ENCODE results near the gene CXCL17. TPM values are rescaled to one million over a fixed set of nuclear protein-coding genes. Genes with fewer than 3 reads are reported as not detected.
"Not testable (repeated sequence)": the region's sequence is repeated elsewhere in the genome, so short reads cannot be mapped to it uniquely, and the experiment has no call there.

Gene CXCL17, protein sequence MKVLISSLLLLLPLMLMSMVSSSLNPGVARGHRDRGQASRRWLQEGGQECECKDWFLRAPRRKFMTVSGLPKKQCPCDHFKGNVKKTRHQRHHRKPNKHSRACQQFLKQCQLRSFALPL
- total RNA-seq, result 150 TPM
- long read RNA-seq, transcript CXCL17-202 (4 exons, 1,172 nt), result major isoform, 55 of 58 reads
- long read RNA-seq, partial matches to known transcripts, result 1 of 58 reads
- long read RNA-seq, other reads (novel, unspliced or antisense), result 2 of 58 reads

GRCh38 chr19:42442833-42443232 is at the start of gene CXCL17:
Gene CXCL17, minus strand, starts transcription at chr19:42442946. Its CDS starts 114 bp downstream, at chr19:42442832.
- Histone ChIP-seq H3K4me3 (peak within 1 kb of the TSS; percentile 43), H3K36me3 (no peaks in the 10 kb centered on the region), H3K27me3 (no peaks in the 10 kb centered on the region), H3K9me3 (no peaks in the 10 kb centered on the region), H3K27ac (peak within 1 kb of the TSS; percentile 74), H3K4me1 (peaks cover 18% of the 10 kb centered on the region)
- peak; percentile 56 for ATAC-seq
- no peak for DNase-seq
- intact Hi-C loops (cut with DNase I), result no loop called here
- TF ChIP-seq CTCF (IDR thresholded peaks at IDR 0.05), result no peak

DNA sequence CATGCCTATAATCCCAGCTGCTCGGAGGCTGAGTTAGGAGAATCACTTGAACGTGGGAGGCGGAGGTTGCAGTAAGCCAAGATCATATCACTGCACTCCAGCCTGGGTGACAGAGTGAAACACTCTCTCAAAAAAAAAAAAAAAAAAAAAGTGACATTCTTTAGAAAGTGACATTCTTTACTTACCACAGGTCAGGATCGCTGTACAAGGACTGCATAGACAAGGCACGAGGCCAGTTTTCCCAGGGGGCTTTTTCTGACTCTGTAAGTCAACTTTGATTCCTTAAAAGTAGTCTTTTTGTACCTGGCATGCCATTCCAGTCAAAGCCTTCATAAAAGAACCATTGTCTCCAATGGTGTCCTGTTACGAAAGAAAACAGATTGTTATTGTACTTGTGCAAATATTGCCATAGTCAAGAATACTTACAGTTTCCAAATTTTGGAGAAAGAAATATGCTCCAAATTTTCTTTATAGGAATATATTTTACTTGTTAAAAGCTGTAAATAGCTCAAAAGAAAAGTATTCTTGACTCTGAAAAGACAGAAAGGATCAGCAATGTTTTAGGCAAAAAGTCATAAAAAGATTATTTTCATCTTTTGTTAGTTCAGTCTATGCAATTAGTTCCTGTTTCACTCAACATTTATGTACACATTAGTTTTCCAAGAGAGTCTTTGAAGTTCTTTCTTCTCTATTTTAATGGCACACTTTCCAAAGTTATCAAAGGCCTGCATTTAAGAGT is 46.2 kb upstream of the CXCL17 start:
- H3K27ac ChIP-seq, result no peak overlapping the region
- ATAC-seq, result no peak
- intact Hi-C loops (cut with DNase I), result no loop called here
- H3K4me3 ChIP-seq, result no peak overlapping the region
- TF ChIP-seq CTCF (IDR thresholded peaks at IDR 0.05), result no peak
- H3K27me3 ChIP-seq, result no peaks in the 10 kb centered on the region
- DNase-seq, result no peak
- no peaks in the 10 kb centered on the region for H3K4me1 ChIP-seq
- no peaks in the 10 kb centered on the region for H3K9me3 ChIP-seq
- H3K36me3 ChIP-seq, result no peaks in the 10 kb centered on the region

DNA sequence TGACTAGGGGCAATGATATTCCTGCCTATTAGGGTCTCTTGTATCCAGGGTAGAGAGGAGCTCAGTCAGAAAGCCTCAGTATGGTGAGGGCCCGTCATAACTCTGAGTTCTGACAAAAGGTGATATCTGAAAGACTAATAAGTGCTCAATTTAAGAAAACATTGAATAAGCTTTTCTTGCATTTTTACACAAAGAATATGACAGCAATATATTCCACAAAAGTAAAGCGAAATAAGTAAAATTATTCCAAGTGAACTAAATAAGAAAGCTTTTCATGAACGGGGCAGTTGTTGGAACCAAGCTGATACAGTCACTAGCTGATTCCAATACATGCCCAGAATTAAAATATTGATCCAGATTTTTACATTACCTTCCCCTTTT is 45.0 kb upstream of the CXCL17 start:
- no peak for TF ChIP-seq CTCF (IDR thresholded peaks at IDR 0.05)
- Histone ChIP-seq H3K27me3 (no peaks in the 10 kb centered on the region), H3K9me3 (no peaks in the 10 kb centered on the region), H3K4me3 (no peak overlapping the region), H3K4me1 (no peaks in the 10 kb centered on the region), H3K36me3 (no peaks in the 10 kb centered on the region), H3K27ac (no peak overlapping the region)
- DNase-seq, result no peak
- ATAC-seq, result no peak
- intact Hi-C loops (cut with DNase I), result no loop called here

DNA sequence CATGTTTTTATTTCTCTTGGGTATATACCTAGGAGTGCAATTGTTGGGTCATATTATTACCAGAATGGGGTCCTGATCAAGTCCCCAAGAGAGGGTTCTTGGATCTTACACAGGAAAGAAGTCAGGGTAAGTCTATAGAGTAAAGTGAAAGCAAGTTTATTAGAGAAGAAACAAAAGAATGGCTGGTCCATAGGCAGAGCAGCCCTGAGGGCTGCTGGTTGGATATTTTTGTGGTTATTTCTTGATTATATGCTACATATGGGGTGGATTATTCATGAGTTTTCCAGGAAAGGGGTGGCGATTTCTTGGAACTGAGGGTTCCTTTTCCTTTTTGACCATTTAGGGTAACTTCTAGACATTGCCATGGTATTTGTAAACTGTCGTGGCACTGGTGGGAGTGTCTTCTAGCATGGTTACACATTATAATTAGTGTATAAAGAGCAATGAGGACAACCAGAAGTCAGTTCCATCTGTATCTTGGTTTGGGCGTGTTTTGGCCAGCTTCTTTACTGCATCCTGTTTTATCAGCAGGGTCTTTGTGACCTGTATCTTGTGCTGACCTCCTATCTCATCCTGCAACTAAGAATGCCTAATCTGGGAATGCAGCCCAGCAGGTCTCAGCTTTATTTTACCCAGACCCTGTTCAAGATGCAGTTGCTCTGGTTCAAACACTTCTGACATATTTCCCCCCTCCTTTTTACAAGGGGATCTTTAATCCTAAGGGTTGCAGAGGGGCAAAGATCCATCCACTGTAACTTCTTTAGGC is 44.5 kb upstream of the CXCL17 start:
- no peaks in the 10 kb centered on the region for H3K9me3 ChIP-seq
- intact Hi-C loops (cut with DNase I), result no loop called here
- no peaks in the 10 kb centered on the region for H3K27me3 ChIP-seq
- no peak for TF ChIP-seq CTCF (IDR thresholded peaks at IDR 0.05)
- no peaks in the 10 kb centered on the region for H3K4me1 ChIP-seq
- no peak overlapping the region for H3K27ac ChIP-seq
- H3K36me3 ChIP-seq, result no peaks in the 10 kb centered on the region
- H3K4me3 ChIP-seq, result no peak overlapping the region
- DNase-seq (no peak), ATAC-seq (no peak)

GRCh38 chr19:42485036-42485435 is 42.3 kb upstream of the CXCL17 start:
- intact Hi-C loops (cut with DNase I); H3K27ac ChIP-seq; ATAC-seq; H3K36me3 ChIP-seq; H3K9me3 ChIP-seq; H3K4me3 ChIP-seq; H3K27me3 ChIP-seq; DNase-seq: not testable (repeated sequence)
- H3K4me1 ChIP-seq, result peaks cover 16% of the 10 kb centered on the region
